ENCODE measurements around the gene IGSF10.

IGSF10 gene

GRCh38 chr3:151428386-151428785, 32.5 kb downstream of the IGSF10 start (continued):
- TF ChIP-seq PATZ1 (CRISPR knock-in tag; IDR thresholded peaks at IDR 0.05; ENCODE audit: borderline replicate concordance): no peak

- ATAC-seq: peak; percentile 64
- no peak for TF ChIP-seq TOX (CRISPR knock-in tag; IDR thresholded peaks at IDR 0.05; ENCODE audit: borderline replicate concordance)
- TF ChIP-seq CSDC2 (CRISPR knock-in tag; IDR thresholded peaks at IDR 0.05): no peak
- no peak for TF ChIP-seq SNAI2 (CRISPR knock-in tag; IDR thresholded peaks at IDR 0.05)
- TF ChIP-seq PPARA (CRISPR knock-in tag; IDR thresholded peaks at IDR 0.05; ENCODE audit: borderline replicate concordance): no peak
- no peak for TF ChIP-seq ZC3H10 (CRISPR knock-in tag; IDR thresholded peaks at IDR 0.05)
- TF ChIP-seq GLIS3 (CRISPR knock-in tag; IDR thresholded peaks at IDR 0.05): no peak
- no peak for TF ChIP-seq OSR1 (CRISPR knock-in tag; IDR thresholded peaks at IDR 0.05)
Measured at GRCh38 chr3:151426341-151426657, 34.6 kb downstream of the IGSF10 start.

- TF ChIP-seq ZNF8 (CRISPR knock-in tag; IDR thresholded peaks at IDR 0.05) (no peak), TSHZ2 (CRISPR knock-in tag; IDR thresholded peaks at IDR 0.05) (no peak)
- peak; percentile 42 for ATAC-seq
Measured at GRCh38 chr3:151425627-151426340, 35.1 kb downstream of the IGSF10 start.

- TF ChIP-seq CSRNP3 (CRISPR knock-in tag; IDR thresholded peaks at IDR 0.05) (no peak), ISL1 (CRISPR knock-in tag; IDR thresholded peaks at IDR 0.05) (no peak)
- no peak for ATAC-seq
Measured at GRCh38 chr3:151423091-151423490, 37.8 kb downstream of the IGSF10 start.

GRCh38 chr3:151421938-151422337, 38.9 kb downstream of the IGSF10 start:
- peak; percentile 51; the same call in 1 of the 3 replicates for ATAC-seq
- TF ChIP-seq POU6F1 (CRISPR knock-in tag; IDR thresholded peaks at IDR 0.05; ENCODE audit: borderline replicate concordance, low read depth) (no peak), ARNTL (CRISPR knock-in tag; IDR thresholded peaks at IDR 0.05; ENCODE audit: borderline replicate concordance, low read depth) (no peak), PPARA (CRISPR knock-in tag; IDR thresholded peaks at IDR 0.05; ENCODE audit: borderline replicate concordance) (no peak)

GRCh38 chr3:151419806-151420205, 41.1 kb downstream of the IGSF10 start:
- ATAC-seq: no peak
- TF ChIP-seq ZC3H10 (CRISPR knock-in tag; IDR thresholded peaks at IDR 0.05): no peak
- no peak for TF ChIP-seq ESRRG (CRISPR knock-in tag; IDR thresholded peaks at IDR 0.05)
- TF ChIP-seq OSR1 (CRISPR knock-in tag; IDR thresholded peaks at IDR 0.05): no peak
- TF ChIP-seq TCF4 (CRISPR knock-in tag; IDR thresholded peaks at IDR 0.05; ENCODE audit: borderline replicate concordance): no peak
- no peak for TF ChIP-seq TSHZ2 (CRISPR knock-in tag; IDR thresholded peaks at IDR 0.05)
- no peak for TF ChIP-seq PPARA (CRISPR knock-in tag; IDR thresholded peaks at IDR 0.05; ENCODE audit: borderline replicate concordance)
- TF ChIP-seq BACH2 (CRISPR knock-in tag; IDR thresholded peaks at IDR 0.05; ENCODE audit: borderline replicate concordance): no peak
- no peak for TF ChIP-seq ZFP30 (CRISPR knock-in tag; IDR thresholded peaks at IDR 0.05)
- TF ChIP-seq ZFP3 (CRISPR knock-in tag; IDR thresholded peaks at IDR 0.05): no peak
- no peak for TF ChIP-seq CSDC2 (CRISPR knock-in tag; IDR thresholded peaks at IDR 0.05)
- TF ChIP-seq ISL1 (CRISPR knock-in tag; IDR thresholded peaks at IDR 0.05): no peak
- no peak for TF ChIP-seq CREB5 (CRISPR knock-in tag; IDR thresholded peaks at IDR 0.05; ENCODE audit: low read depth)
- no peak for TF ChIP-seq ZNF70 (CRISPR knock-in tag; IDR thresholded peaks at IDR 0.05)
